Measurements from ENCODE around the gene IFITM1.

The IFITM1 gene

DNA sequence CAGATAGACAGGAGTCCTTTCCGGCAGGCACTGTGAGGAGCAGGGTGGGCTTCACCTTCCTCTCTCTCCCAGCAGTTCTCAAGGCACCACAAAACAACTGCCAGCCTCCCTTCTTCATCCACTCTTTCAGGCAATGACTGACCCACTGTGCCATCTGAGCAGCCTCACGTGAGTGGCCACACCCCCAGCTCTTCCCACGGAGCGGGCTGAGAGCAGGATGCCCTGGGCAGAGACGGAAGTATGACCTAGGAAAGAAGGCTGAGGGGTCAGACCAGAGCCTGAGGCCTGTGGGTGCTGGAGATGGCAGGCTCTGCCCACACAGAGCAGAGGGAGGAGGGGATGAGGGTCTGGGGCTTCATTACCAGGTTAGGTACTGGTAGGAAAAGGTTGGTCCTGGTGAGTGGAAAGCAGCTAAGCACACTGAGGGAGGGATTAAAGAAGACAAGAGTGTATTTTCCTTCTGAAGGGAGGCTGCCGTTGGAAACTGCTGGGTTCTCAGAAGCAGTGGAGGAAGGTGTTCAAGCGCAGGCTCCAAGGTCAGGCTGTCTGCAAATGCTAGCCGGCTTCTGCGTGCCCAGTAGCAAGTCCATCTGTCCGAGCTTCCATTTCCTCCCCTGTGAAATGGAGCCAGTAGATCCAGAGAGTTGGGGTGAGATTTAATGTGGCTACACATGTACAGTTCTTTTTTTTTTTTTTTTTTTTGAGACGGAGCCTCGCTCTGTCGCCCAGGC is 31.0 kb upstream of the IFITM1 start:
- no peak overlapping the region for H3K4me2 ChIP-seq (ENCODE audit: low read length)
- no peak overlapping the region for H3K4me3 ChIP-seq (ENCODE audit: low read depth, low read length)
- no peaks in the 10 kb centered on the region for H3K79me2 ChIP-seq (ENCODE audit: control insufficient read depth, insufficient read depth, low read length, poor library complexity)
- no peak overlapping the region for H3K27ac ChIP-seq (ENCODE audit: low read depth, low read length)
- H3K18ac ChIP-seq (ENCODE audit: low read length): no peak overlapping the region
- no peak overlapping the region for H4K91ac ChIP-seq (ENCODE audit: low read depth, low read length)
- no peak overlapping the region for H2BK5ac ChIP-seq (ENCODE audit: low read depth, low read length, poor library complexity)
- H3K23ac ChIP-seq (ENCODE audit: low read length): no peak overlapping the region
- H3K27me3 ChIP-seq (ENCODE audit: insufficient read depth, low read length): no peaks in the 10 kb centered on the region
- H3K4me1 ChIP-seq (ENCODE audit: control insufficient read depth in 1 of 2, insufficient read depth in 2 of 2, low read length in 2 of 2): peaks cover 2 to 6% of the 10 kb centered on the region in 2 experiments
- H3K9ac ChIP-seq (ENCODE audit: low read length): no peak overlapping the region
- no peak overlapping the region for H2AFZ ChIP-seq (ENCODE audit: insufficient read depth, low read length, poor library complexity)
- DNase-seq: no peak
- no peak overlapping the region for H2AK5ac ChIP-seq (ENCODE audit: low read length)
- H3K4ac ChIP-seq (ENCODE audit: low read depth, low read length): no peak overlapping the region
- no peak overlapping the region for H4K8ac ChIP-seq (ENCODE audit: low read depth, low read length)
- peaks cover 4% of the 10 kb centered on the region for H3K79me1 ChIP-seq (ENCODE audit: low read length)
- H4K12ac ChIP-seq (ENCODE audit: low read depth, low read length): no peak overlapping the region
- no peak overlapping the region for H2BK12ac ChIP-seq (ENCODE audit: low read length)
- WGBS (ENCODE audit: extremely low coverage, insufficient coverage, insufficient read length): no CpG with 5 or more reads among the region's 13 CpGs
- H3K9me3 ChIP-seq (ENCODE audit: insufficient read depth, low read depth, low read length): no peaks in the 10 kb centered on the region
- no peaks in the 10 kb centered on the region for H3K36me3 ChIP-seq (ENCODE audit: control insufficient read depth in 1 of 2, insufficient read depth in 2 of 2, low read length in 2 of 2)
- H3K14ac ChIP-seq (ENCODE audit: low read length): no peak overlapping the region
- no peak overlapping the region for H2BK120ac ChIP-seq (ENCODE audit: insufficient read depth, low read length, poor library complexity)

DNA sequence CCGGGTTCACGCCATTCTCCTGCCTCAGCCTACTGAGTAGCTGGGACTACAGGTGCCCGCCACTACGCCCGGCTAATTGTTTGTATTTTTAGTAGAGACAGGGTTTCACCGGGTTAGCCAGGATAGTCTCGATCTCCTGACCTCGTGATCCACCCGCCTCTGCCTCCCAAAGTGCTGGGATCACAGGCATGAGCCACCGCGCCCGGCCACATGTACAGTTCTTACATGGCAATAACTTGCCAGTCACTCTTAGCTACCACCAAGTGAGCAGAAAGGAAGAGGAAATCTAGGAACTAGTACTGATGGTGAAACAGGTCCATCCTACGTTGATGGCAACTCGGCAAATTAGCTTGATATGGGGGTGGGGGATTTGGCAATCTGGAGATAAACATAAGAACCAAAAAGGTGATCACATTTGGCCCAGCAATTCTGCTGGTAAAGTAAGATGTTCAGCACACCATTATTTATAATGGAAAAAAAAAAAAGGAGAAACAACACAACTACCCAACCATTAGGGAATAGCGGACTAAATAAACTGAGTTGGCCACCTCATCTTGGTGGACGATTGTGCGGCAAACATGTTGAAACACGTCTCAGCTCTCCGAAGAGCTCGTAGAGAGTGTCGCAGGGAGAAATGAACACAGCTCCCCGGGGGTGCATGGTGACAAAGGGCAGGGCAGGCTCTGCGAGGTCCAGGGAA is 30.3 kb upstream of the IFITM1 start:
- H2BK5ac ChIP-seq (ENCODE audit: low read depth, low read length, poor library complexity): no peak overlapping the region
- H3K79me2 ChIP-seq (ENCODE audit: control insufficient read depth, insufficient read depth, low read length, poor library complexity): peaks cover 2% of the 10 kb centered on the region
- H3K4ac ChIP-seq (ENCODE audit: low read depth, low read length): no peak overlapping the region
- no peak overlapping the region for H3K18ac ChIP-seq (ENCODE audit: low read length)
- H3K36me3 ChIP-seq (ENCODE audit: control insufficient read depth in 1 of 2, insufficient read depth in 2 of 2, low read length in 2 of 2): no peaks in the 10 kb centered on the region
- WGBS (ENCODE audit: extremely low coverage, insufficient coverage, insufficient read length): no CpG with 5 or more reads among the region's 23 CpGs
- H3K27ac ChIP-seq (ENCODE audit: low read depth, low read length): no peak overlapping the region
- no peaks in the 10 kb centered on the region for H3K9me3 ChIP-seq (ENCODE audit: insufficient read depth, low read depth, low read length)
- no peak overlapping the region for H2BK120ac ChIP-seq (ENCODE audit: insufficient read depth, low read length, poor library complexity)
- H2AK5ac ChIP-seq (ENCODE audit: low read length): no peak overlapping the region
- no peak overlapping the region for H2BK12ac ChIP-seq (ENCODE audit: low read length)
- H3K79me1 ChIP-seq (ENCODE audit: low read length): peaks cover 7% of the 10 kb centered on the region
- no peak overlapping the region for H3K14ac ChIP-seq (ENCODE audit: low read length)
- H3K27me3 ChIP-seq (ENCODE audit: insufficient read depth, low read length): no peaks in the 10 kb centered on the region
- peak overlapping the region; percentile 24 for H4K91ac ChIP-seq (ENCODE audit: low read depth, low read length)
- H3K23ac ChIP-seq (ENCODE audit: low read length): no peak overlapping the region
- H4K8ac ChIP-seq (ENCODE audit: low read depth, low read length): no peak overlapping the region
- peaks cover 5 to 12% of the 10 kb centered on the region in 2 experiments for H3K4me1 ChIP-seq (ENCODE audit: control insufficient read depth in 1 of 2, insufficient read depth in 2 of 2, low read length in 2 of 2)
- no peak overlapping the region for H3K4me3 ChIP-seq (ENCODE audit: low read depth, low read length)
- no peak overlapping the region for H3K9ac ChIP-seq (ENCODE audit: low read length)
- H4K12ac ChIP-seq (ENCODE audit: low read depth, low read length): no peak overlapping the region
- no peak overlapping the region for H2AFZ ChIP-seq (ENCODE audit: insufficient read depth, low read length, poor library complexity)
- no peak overlapping the region for H3K4me2 ChIP-seq (ENCODE audit: low read length)
- no peak for DNase-seq

- peaks cover 5 to 13% of the 10 kb centered on the region in 2 experiments for H3K4me1 ChIP-seq (ENCODE audit: control insufficient read depth in 1 of 2, insufficient read depth in 2 of 2, low read length in 2 of 2)
- H4K12ac ChIP-seq (ENCODE audit: low read depth, low read length): no peak overlapping the region
- peak overlapping the region; percentile 27 for H2BK120ac ChIP-seq (ENCODE audit: insufficient read depth, low read length, poor library complexity)
- H3K4me3 ChIP-seq (ENCODE audit: low read depth, low read length): no peak overlapping the region
- H2BK5ac ChIP-seq (ENCODE audit: low read depth, low read length, poor library complexity): no peak overlapping the region
- H3K23ac ChIP-seq (ENCODE audit: low read length): no peak overlapping the region
- peak overlapping the region; percentile 1 for H3K14ac ChIP-seq (ENCODE audit: low read length)
- H3K79me2 ChIP-seq (ENCODE audit: control insufficient read depth, insufficient read depth, low read length, poor library complexity): peaks cover 4% of the 10 kb centered on the region
- no peaks in the 10 kb centered on the region for H3K9me3 ChIP-seq (ENCODE audit: insufficient read depth, low read depth, low read length)
- no peaks in the 10 kb centered on the region for H3K36me3 ChIP-seq (ENCODE audit: control insufficient read depth in 1 of 2, insufficient read depth in 2 of 2, low read length in 2 of 2)
- H3K18ac ChIP-seq (ENCODE audit: low read length): no peak overlapping the region
- no CpG with 5 or more reads among the region's 24 CpGs for WGBS (ENCODE audit: extremely low coverage, insufficient coverage, insufficient read length)
- no peak overlapping the region for H3K4ac ChIP-seq (ENCODE audit: low read depth, low read length)
- H2AFZ ChIP-seq (ENCODE audit: insufficient read depth, low read length, poor library complexity): no peak overlapping the region
- no peak for DNase-seq
- peak overlapping the region; percentile 24 for H2AK5ac ChIP-seq (ENCODE audit: low read length)
- peaks cover 10% of the 10 kb centered on the region for H3K79me1 ChIP-seq (ENCODE audit: low read length)
- H4K8ac ChIP-seq (ENCODE audit: low read depth, low read length): no peak overlapping the region
- H4K91ac ChIP-seq (ENCODE audit: low read depth, low read length): peak overlapping the region; percentile 29
- H2BK12ac ChIP-seq (ENCODE audit: low read length): peak overlapping the region; percentile 3
- H3K27ac ChIP-seq (ENCODE audit: low read depth, low read length): no peak overlapping the region
- H3K27me3 ChIP-seq (ENCODE audit: insufficient read depth, low read length): no peaks in the 10 kb centered on the region
- H3K4me2 ChIP-seq (ENCODE audit: low read length): no peak overlapping the region
- no peak overlapping the region for H3K9ac ChIP-seq (ENCODE audit: low read length)
Measured at GRCh38 chr11:284105-285020, 29.5 kb upstream of the IFITM1 start.
